Measurements from ENCODE around the gene RAB7B. TPM values are rescaled to one million over a fixed set of nuclear protein-coding genes. Genes with fewer than 3 reads are reported as not detected.

Gene RAB7B
- total and polyA plus RNA-seq, 2 of the 4 experiments (the other 2 are of a cell fraction): 9.1 to 14.7 TPM

- dilution Hi-C loops (cut with HindIII; ENCODE audit: low sequenced_read_pairs, unreplicated experiment): no loop called here
- no peak overlapping the region for H4K8ac ChIP-seq (ENCODE audit: low read depth in 2 of 2, low read length in 2 of 2)
- no peak overlapping the region for H3K14ac ChIP-seq (replicated peaks; ENCODE audit: low read depth, low read length)
- no peak overlapping the region for H3K27ac ChIP-seq (ENCODE audit: insufficient read depth, low read length)
- H3K4me2 ChIP-seq (ENCODE audit: low read depth, low read length): no peak overlapping the region
- H4K20me1 ChIP-seq (ENCODE audit: insufficient read depth, low read length): no peaks in the 10 kb centered on the region
- ChIA-PET POLR2A (ENCODE audit: unreplicated experiment) (no interaction called here), CTCF (no interaction called here)
- in situ Hi-C loops (cut with MboI; ENCODE audit: low sequenced_read_pairs): no loop called here
- no peak for TF ChIP-seq CHD1 (IDR thresholded peaks at IDR 0.05; ENCODE audit: low read depth, low read length)
- TF ChIP-seq BHLHE40 (IDR thresholded peaks at IDR 0.05; ENCODE audit: low read depth, low read length): no peak
- TF ChIP-seq NFE2L2 (IDR thresholded peaks at IDR 0.05; ENCODE audit: low read depth, low read length): no peak
- TF ChIP-seq CEBPB (IDR thresholded peaks at IDR 0.05; ENCODE audit: low read depth, low read length): no peak
- TF ChIP-seq SMC3 (IDR thresholded peaks at IDR 0.05; ENCODE audit: low read depth, low read length): no peak
- no peak for TF ChIP-seq CTCF (conservative IDR thresholded peaks at IDR 0.05; ENCODE audit: low read depth, low read length)
- TF ChIP-seq ELK1 (IDR thresholded peaks at IDR 0.05; ENCODE audit: borderline replicate concordance, low read depth, low read length): no peak
- TF ChIP-seq POLR2A (IDR thresholded peaks at IDR 0.05; ENCODE audit: low read depth, low read length): no peak
- TF ChIP-seq FOS (IDR thresholded peaks at IDR 0.05; ENCODE audit: low read depth, low read length): no peak
- TF ChIP-seq MXI1 (IDR thresholded peaks at IDR 0.05; ENCODE audit: borderline replicate concordance, low read depth, low read length): no peak
- no peak for TF ChIP-seq MAFK (IDR thresholded peaks at IDR 0.05; ENCODE audit: low read depth, low read length)
- no peak for TF ChIP-seq RCOR1 (IDR thresholded peaks at IDR 0.05; ENCODE audit: insufficient replicate concordance, low read length)
- no peak for TF ChIP-seq MAZ (IDR thresholded peaks at IDR 0.05; ENCODE audit: borderline replicate concordance, low read depth, low read length)
- no peak for TF ChIP-seq USF2 (IDR thresholded peaks at IDR 0.05; ENCODE audit: low read depth, low read length)
- no peak for TF ChIP-seq RAD21 (IDR thresholded peaks at IDR 0.05; ENCODE audit: low read length)
- TF ChIP-seq RFX5 (IDR thresholded peaks at IDR 0.05; ENCODE audit: low read depth, low read length): no peak
- peaks cover 33% of the 10 kb centered on the region for H3K27me3 ChIP-seq (ENCODE audit: control insufficient read depth, insufficient read depth, low read length)
- no peaks in the 10 kb centered on the region for H3K9me3 ChIP-seq (ENCODE audit: control insufficient read depth, insufficient read depth, low read length)
- H4K91ac ChIP-seq (ENCODE audit: insufficient read depth, low read depth, low read length): no peak overlapping the region
- no peak for ATAC-seq (ENCODE audit: low read depth)
- 0 out of 2 replicates have a peak, but pooled peaks cover 3% of the 10 kb centered on the region for H3K9me1 ChIP-seq (ENCODE audit: insufficient read depth, low read length)
- H3K79me1 ChIP-seq (ENCODE audit: low read depth in 1 of 2, low read length in 2 of 2): no peaks in the 10 kb centered on the region
- no peak overlapping the region for H2BK5ac ChIP-seq (ENCODE audit: low read depth, low read length, poor library complexity, severe bottlenecking)
- H4K5ac ChIP-seq (ENCODE audit: low read depth, low read length): no peak overlapping the region
- H2BK15ac ChIP-seq (ENCODE audit: low read depth, low read length): no peak overlapping the region
- no peak overlapping the region for H3K23ac ChIP-seq (ENCODE audit: low read depth, low read length)
- BruUV-seq (replicated peaks): no TSS peak
- no peak overlapping the region for H3K9ac ChIP-seq (ENCODE audit: low read depth, low read length)
- no peak overlapping the region for H3K4ac ChIP-seq (ENCODE audit: low read depth, low read length)
- intact Hi-C loops (cut with micrococcal nuclease): no loop called here
- H2BK120ac ChIP-seq (ENCODE audit: low read depth, low read length): no peak overlapping the region
- H2AK9ac ChIP-seq (replicated peaks; ENCODE audit: low read depth, low read length, poor library complexity): no peak overlapping the region
- no peak overlapping the region for H3K4me3 ChIP-seq (ENCODE audit: insufficient read depth, low read depth, low read length)
- no peak for DNase-seq
- H2BK20ac ChIP-seq (ENCODE audit: low read depth, low read length): no peak overlapping the region
- no CpG with 5 or more reads among the region's 4 CpGs for WGBS, 2 experiments (ENCODE audit: extremely low coverage in 2 of 2, insufficient read length in 1 of 2)
- H3K18ac ChIP-seq (ENCODE audit: low read depth, low read length): no peak overlapping the region
- no peak overlapping the region for H3K56ac ChIP-seq (ENCODE audit: extremely low read depth, insufficient read depth, low read length)
- H3K4me1 ChIP-seq (ENCODE audit: control insufficient read depth, insufficient read depth, low read length): no peaks in the 10 kb centered on the region
- H2AK5ac ChIP-seq (ENCODE audit: low read depth, low read length): no peak overlapping the region
- no peaks in the 10 kb centered on the region for H3K36me3 ChIP-seq (ENCODE audit: control insufficient read depth, insufficient read depth, low read length)
- no peak overlapping the region for H2AFZ ChIP-seq (replicated peaks; ENCODE audit: low read length, poor library complexity)
These were observed 44.1 kb upstream of the RAB7B start for GRCh38 chr1:206047271-206047670.

All from IMR-90 (cell line).